Kidney (tissue), 14 donors: Measurements from ENCODE around the gene LRBA. TPM values are rescaled to one million over a fixed set of nuclear protein-coding genes. Genes with fewer than 3 reads are reported as not detected.

Experiments
- DNase-seq, 5 donors: peaks; one replicate each; pipeline ENCODE4 v3.0.0-alpha.2; 2013 to 2020
- FAIRE-seq: peaks from 2 replicates; lab custom pipeline; 2012; peaks lifted over from hg19 to GRCh38; lab: Jason Lieb, UNC
- H3K27ac ChIP-seq, 2 donors: one replicate each; pipeline ENCODE4 v1.7.0; 2013; ENCODE audit warnings: low read depth in 2 of 2, low read length in 2 of 2, inconsistent platforms in 1 of 2
- H3K27me3 ChIP-seq: one replicate; pipeline ENCODE4 v1.7.1; 2013; ENCODE audit warnings: low read length, inconsistent platforms; ENCODE audit not compliant: control insufficient read depth, insufficient read depth
- H3K36me3 ChIP-seq, 3 donors: one replicate each; pipeline versions ENCODE4 v1.7.0 to v1.7.1; 2013; ENCODE audit warnings: low read length in 3 of 3, control low read depth in 1 of 3, inconsistent platforms in 1 of 3; ENCODE audit not compliant: insufficient read depth in 3 of 3, control insufficient read depth in 2 of 3
- H3K4me1 ChIP-seq, 3 donors: one replicate each; pipeline versions ENCODE4 v1.7.0 to v1.7.1; 2013; ENCODE audit warnings: low read length in 3 of 3, inconsistent platforms in 1 of 3, low read depth in 1 of 3; ENCODE audit not compliant: control insufficient read depth in 2 of 3, insufficient read depth in 2 of 3
- H3K4me3 ChIP-seq, 3 donors: one replicate each; pipeline versions ENCODE4 v1.7.0 to v1.8.1; 2013; ENCODE audit warnings: low read length in 3 of 3, control low read depth in 1 of 3, inconsistent platforms in 1 of 3
- H3K9ac ChIP-seq, 3 donors: one replicate each; pipeline versions ENCODE4 v1.7.0 to v1.7.1; 2013; ENCODE audit warnings: low read length in 3 of 3, control low read depth in 1 of 3, inconsistent platforms in 1 of 3
- H3K9me3 ChIP-seq, 3 donors: one replicate each; pipeline versions ENCODE4 v1.7.0 to v1.7.1; 2013; ENCODE audit warnings: low read length in 3 of 3, control low read depth in 1 of 3, inconsistent platforms in 1 of 3; ENCODE audit not compliant: control insufficient read depth in 2 of 3, insufficient read depth in 1 of 3
- intact Hi-C: fragments of 100-400 bp; cut with DNase I; formaldehyde crosslinking; loops from one replicate; pipeline ENCODE4 v1.11.1; 2022
- polyA plus RNA-seq: library from polyadenylated mRNA; stranded (reverse); fragments of 350-450 nt; fragmentation: Illumina TruSeq; extraction: RNeasy Lipid Tissue Mini Kit (QIAGEN cat#74804); gene quantifications from one replicate; pipeline ENCODE4 v1.2.3, GENCODE V29; 2014; ENCODE audit warnings: low read depth, low replicate concordance; ENCODE audit not compliant: insufficient read depth
- total RNA-seq: library from RNA; stranded (reverse); fragmentation: NEBNext Ultra II Directional; extraction: Animal tissue kit (Norgen Biotek cat#: 25700); gene quantifications from one replicate; pipeline ENCODE4 v1.2.1, GENCODE V29; 2021
- TF ChIP-seq, protein P1 (sequence below): IDR thresholded peaks from 3 replicates; pipeline ENCODE4 v1.5.1; 2012; ENCODE audit warnings: mild to moderate bottlenecking, moderate library complexity, borderline replicate concordance; ENCODE audit not compliant: insufficient read depth; ENCODE audit errors: extremely low read depth
- donor health status: control.
- donor health status: control.
- donor health status: control.
- donor health status: control.
- donor health status: control.
- donor health status: DM: yes; HTN: yes; CAD: no.
- donor health status: Normal renal cell carcinoma (clear cell type).

LRBA gene
- total and polyA plus RNA-seq, 2 donors from 2014 or later: 20.3 to 76.7 TPM

DNA sequence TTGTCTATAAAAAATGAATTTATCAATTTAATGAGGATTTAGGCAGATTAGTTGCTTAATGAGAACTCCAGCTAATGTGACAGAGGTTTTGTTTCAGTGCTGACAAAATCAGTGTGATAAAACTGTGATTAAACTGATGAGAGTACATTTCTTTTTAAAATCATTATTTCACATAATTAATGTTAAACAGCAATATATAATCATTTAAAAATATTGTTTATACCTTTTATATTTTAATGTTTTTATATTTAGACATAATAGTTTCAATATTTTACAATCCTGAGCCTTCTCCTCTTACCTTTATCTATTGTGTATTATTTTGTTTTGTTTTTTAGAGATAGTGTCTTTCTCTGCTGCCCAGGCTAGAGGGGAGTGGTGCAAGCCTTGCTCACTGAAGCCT is 480.3 kb downstream of the LRBA start:
- Histone ChIP-seq H3K36me3 (no peaks in the 10 kb centered on the region), H3K4me1 (no peaks in the 10 kb centered on the region), H3K9me3 (no peaks in the 10 kb centered on the region), H3K9ac (no peak overlapping the region), H3K4me3 (no peak overlapping the region), H3K27me3 (no peaks in the 10 kb centered on the region), H3K27ac (no peak overlapping the region)
- intact Hi-C loops: no loop called here
- TF ChIP-seq, protein P1, sequence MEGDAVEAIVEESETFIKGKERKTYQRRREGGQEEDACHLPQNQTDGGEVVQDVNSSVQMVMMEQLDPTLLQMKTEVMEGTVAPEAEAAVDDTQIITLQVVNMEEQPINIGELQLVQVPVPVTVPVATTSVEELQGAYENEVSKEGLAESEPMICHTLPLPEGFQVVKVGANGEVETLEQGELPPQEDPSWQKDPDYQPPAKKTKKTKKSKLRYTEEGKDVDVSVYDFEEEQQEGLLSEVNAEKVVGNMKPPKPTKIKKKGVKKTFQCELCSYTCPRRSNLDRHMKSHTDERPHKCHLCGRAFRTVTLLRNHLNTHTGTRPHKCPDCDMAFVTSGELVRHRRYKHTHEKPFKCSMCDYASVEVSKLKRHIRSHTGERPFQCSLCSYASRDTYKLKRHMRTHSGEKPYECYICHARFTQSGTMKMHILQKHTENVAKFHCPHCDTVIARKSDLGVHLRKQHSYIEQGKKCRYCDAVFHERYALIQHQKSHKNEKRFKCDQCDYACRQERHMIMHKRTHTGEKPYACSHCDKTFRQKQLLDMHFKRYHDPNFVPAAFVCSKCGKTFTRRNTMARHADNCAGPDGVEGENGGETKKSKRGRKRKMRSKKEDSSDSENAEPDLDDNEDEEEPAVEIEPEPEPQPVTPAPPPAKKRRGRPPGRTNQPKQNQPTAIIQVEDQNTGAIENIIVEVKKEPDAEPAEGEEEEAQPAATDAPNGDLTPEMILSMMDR: no peak
- DNase-seq (no peak), FAIRE-seq (no peak)

GRCh38 chr4:150533673-150534072 is 481.4 kb downstream of the LRBA start:
- Histone ChIP-seq H3K27me3 (no peaks in the 10 kb centered on the region), H3K4me1 (no peaks in the 10 kb centered on the region), H3K27ac (no peak overlapping the region), H3K9ac (no peak overlapping the region), H3K9me3 (no peaks in the 10 kb centered on the region), H3K36me3 (no peaks in the 10 kb centered on the region), H3K4me3 (no peak overlapping the region)
- no peak for FAIRE-seq
- DNase-seq: no peak
- TF ChIP-seq, protein P1: no peak
- intact Hi-C loops: no loop called here

DNA sequence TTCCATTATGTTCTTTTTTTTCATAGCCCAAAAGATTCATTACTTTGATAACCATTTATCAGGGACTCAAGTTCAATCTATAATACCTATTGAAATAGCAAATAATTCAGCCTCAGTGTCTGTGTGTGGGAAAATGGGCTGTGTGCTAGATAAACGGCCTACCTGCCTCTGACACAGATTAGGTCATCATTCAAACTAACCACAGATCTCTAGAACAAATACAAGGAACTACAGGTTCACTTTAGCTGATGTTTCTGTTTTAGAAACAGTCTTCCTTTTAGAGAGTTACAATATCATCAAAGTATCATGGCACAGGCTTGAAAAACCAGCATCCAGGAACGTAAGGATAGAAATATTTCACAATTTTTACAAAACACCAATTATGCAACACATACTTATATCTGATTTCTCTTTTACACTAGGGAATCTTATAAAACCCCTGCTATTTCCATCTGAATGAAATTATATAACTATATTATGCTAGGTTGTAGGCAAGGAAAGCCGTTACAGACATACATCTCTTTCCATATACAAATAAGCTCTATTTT is 489.7 kb downstream of the LRBA start:
- intact Hi-C loops: no loop called here
- Histone ChIP-seq H3K27me3 (no peaks in the 10 kb centered on the region), H3K4me1 (no peaks in the 10 kb centered on the region), H3K9me3 (no peaks in the 10 kb centered on the region), H3K4me3 (no peak overlapping the region), H3K36me3 (no peaks in the 10 kb centered on the region), H3K27ac (no peak overlapping the region), H3K9ac (no peak overlapping the region)
- DNase-seq: no peak
- TF ChIP-seq, protein P1: no peak
- no peak for FAIRE-seq

GRCh38 chr4:150518559-150518958 is 496.5 kb downstream of the LRBA start:
- Histone ChIP-seq H3K4me3 (no peak overlapping the region), H3K9ac (no peak overlapping the region), H3K36me3 (no peaks in the 10 kb centered on the region), H3K4me1 (no peaks in the 10 kb centered on the region), H3K27ac (no peak overlapping the region), H3K9me3 (no peaks in the 10 kb centered on the region), H3K27me3 (no peaks in the 10 kb centered on the region)
- FAIRE-seq (no peak), DNase-seq (no peak)
- TF ChIP-seq, protein P1: no peak
- intact Hi-C loops: no loop called here
